ENCODE measurements around the gene NTHL1. TPM values are rescaled to one million over a fixed set of nuclear protein-coding genes. Genes with fewer than 3 reads are reported as not detected.

The NTHL1 gene
- total and polyA plus RNA-seq, 2 experiments from 2014 or later: 51.3 to 61.3 TPM

DNA sequence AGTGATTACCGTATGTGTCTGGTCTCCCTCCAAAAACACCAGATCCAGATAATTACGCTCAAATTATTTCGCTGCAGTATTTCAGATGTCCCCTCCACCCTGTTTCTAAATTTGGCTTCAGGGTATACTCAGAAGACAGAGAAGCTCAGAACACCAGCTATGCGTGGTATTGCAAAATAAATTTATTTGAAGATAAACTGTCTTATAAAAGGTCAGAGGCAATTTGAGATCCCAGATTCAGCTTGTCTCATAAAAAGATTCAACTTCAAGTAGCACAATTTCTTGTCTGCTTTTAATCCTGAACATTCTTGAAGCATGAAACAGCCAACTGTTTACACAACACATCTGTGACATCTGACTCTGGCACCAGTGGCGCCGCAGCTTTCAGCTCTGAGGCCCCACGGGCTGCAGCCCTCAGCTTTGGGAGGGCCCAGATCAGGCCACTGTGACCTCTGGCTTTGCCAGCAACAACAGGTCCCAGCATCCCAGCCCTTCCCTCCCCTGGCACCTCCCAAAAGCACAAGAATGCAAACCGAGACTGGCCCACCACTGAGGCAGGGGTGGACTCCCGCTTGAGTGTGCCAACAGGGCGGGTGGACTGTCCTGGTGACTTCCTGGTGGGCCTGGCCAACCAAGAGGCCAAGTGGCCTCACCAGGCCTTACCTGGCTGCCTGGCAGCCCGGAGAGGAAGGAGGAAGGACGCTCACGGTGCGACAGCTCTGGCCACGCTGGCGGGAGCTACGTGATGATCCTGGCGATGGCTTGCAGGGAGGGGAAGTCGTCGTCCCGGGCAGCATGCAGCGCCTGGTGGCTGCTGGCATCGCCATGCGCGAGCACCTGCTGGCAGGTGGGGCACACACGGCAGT is 49.9 kb downstream of the NTHL1 start:
- Histone ChIP-seq H3K36me3 (peaks cover 36% of the 10 kb centered on the region), H3K27me3 (no peaks in the 10 kb centered on the region), H3K4me3 (no peak overlapping the region), H3K4me1 (ENCODE audit: low read depth) (no peaks in the 10 kb centered on the region), H3K27ac (no peak overlapping the region), H3K9me3 (ENCODE audit: low read depth) (no peaks in the 10 kb centered on the region)
- TF ChIP-seq, protein P1, sequence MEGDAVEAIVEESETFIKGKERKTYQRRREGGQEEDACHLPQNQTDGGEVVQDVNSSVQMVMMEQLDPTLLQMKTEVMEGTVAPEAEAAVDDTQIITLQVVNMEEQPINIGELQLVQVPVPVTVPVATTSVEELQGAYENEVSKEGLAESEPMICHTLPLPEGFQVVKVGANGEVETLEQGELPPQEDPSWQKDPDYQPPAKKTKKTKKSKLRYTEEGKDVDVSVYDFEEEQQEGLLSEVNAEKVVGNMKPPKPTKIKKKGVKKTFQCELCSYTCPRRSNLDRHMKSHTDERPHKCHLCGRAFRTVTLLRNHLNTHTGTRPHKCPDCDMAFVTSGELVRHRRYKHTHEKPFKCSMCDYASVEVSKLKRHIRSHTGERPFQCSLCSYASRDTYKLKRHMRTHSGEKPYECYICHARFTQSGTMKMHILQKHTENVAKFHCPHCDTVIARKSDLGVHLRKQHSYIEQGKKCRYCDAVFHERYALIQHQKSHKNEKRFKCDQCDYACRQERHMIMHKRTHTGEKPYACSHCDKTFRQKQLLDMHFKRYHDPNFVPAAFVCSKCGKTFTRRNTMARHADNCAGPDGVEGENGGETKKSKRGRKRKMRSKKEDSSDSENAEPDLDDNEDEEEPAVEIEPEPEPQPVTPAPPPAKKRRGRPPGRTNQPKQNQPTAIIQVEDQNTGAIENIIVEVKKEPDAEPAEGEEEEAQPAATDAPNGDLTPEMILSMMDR (IDR thresholded peaks at IDR 0.05; ENCODE audit: low read depth, low read length): no peak
- no peak for DNase-seq (ENCODE audit: low read depth in 1 of 2, low spot score in 1 of 2)

DNA sequence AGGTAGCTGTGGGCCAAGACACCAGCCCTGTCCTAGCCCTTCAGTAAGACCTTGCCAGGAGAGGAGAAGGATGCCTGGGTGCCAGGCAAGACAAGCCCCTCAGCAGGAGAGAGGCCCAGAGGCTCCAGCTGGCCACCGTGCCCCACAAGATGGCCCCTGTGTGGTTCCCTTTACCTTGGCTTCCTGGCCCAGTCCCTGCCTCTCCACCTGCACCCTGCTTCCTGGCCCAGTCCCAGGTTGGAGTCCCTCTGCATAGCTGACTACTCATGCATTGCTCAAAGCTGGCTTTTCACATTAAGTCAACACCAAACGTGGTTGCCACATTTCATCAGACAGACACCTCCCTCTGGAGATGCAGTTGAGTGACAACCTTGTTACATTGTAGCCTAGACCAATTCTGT is 53.9 kb downstream of the NTHL1 start:
- H3K4me3 ChIP-seq: no peak overlapping the region
- H3K36me3 ChIP-seq: peaks cover 8% of the 10 kb centered on the region
- peak in 1 of 2 donors; percentile 11 for DNase-seq (ENCODE audit: low read depth in 1 of 2, low spot score in 1 of 2)
- H3K4me1 ChIP-seq (ENCODE audit: low read depth): no peaks in the 10 kb centered on the region
- TF ChIP-seq, protein P1 (IDR thresholded peaks at IDR 0.05; ENCODE audit: low read depth, low read length): no peak
- H3K27ac ChIP-seq: no peak overlapping the region
- H3K27me3 ChIP-seq: peaks cover 23% of the 10 kb centered on the region
- H3K9me3 ChIP-seq (ENCODE audit: low read depth): no peaks in the 10 kb centered on the region

DNA sequence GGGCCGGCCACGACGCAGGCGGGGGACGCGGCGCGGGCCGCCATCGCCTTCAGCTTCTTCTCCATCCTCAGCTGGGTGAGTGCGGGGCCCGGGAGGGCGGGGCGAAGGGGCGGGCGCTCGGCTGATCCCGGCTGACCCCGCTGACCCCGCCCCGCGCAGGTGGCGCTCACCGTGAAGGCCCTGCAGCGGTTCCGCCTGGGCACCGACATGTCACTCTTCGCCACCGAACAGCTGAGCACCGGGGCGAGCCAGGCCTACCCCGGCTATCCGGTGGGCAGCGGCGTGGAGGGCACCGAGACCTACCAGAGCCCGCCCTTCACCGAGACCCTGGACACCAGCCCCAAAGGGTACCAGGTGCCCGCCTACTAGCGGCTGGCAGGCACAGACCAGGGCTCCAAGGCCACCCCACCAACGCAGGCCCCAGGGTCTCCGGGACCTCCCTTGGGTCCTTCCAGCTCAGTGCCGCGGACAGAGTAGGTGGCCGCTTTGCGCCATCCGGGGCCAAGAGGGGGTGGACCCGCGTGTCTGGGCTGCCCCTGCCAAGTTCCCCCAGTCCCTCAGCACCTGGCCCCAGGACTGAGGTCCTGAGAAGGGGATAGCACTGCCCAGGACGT is 54.8 kb downstream of the NTHL1 start:
- H3K4me1 ChIP-seq (ENCODE audit: low read depth): no peaks in the 10 kb centered on the region
- peaks cover 2% of the 10 kb centered on the region for H3K36me3 ChIP-seq
- H3K27me3 ChIP-seq: peaks cover 26% of the 10 kb centered on the region
- TF ChIP-seq, protein P1 (IDR thresholded peaks at IDR 0.05; ENCODE audit: low read depth, low read length): no peak
- no peak overlapping the region for H3K4me3 ChIP-seq
- no peak overlapping the region for H3K27ac ChIP-seq
- DNase-seq (ENCODE audit: low read depth in 1 of 2, low spot score in 1 of 2): no peak
- H3K9me3 ChIP-seq (ENCODE audit: low read depth): no peaks in the 10 kb centered on the region

DNA sequence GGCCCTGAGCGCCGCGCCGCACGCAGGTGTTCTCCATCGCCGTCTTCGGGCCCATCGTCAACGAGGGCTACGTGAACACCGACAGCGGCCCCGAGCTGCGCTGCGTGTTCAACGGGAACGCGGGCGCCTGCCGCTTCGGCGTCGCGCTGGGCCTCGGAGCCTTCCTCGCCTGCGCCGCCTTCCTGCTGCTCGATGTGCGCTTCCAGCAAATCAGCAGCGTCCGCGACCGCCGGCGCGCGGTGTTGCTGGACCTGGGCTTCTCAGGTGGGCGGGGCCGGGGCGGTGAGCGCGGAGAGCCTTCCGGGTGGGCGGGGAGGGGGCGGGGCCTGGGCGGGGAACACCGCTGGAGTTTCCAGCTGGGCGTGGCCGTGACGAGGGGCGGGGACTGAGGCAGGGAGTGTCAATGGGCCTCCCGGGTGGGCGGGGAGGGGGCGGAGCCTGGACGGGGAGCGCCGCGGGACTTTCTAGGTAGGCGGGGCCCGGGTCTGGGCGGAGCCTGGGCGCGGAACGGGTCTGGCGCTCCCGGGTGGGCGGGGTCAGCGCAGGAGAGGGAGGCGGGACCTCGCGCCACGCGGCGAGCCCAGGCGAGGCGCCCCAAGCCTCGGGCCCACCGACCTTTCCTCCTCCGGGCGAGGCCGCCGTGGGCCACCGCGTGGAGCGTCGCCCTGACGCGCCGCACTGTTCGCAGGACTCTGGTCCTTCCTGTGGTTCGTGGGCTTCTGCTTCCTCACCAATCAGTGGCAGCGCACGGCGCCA is 55.5 kb downstream of the NTHL1 start:
- no peaks in the 10 kb centered on the region for H3K36me3 ChIP-seq
- no peak overlapping the region for H3K27ac ChIP-seq
- peak; percentile 93 to 95 for DNase-seq (ENCODE audit: low read depth in 1 of 2, low spot score in 1 of 2)
- TF ChIP-seq, protein P1 (IDR thresholded peaks at IDR 0.05; ENCODE audit: low read depth, low read length): no peak
- no peaks in the 10 kb centered on the region for H3K9me3 ChIP-seq (ENCODE audit: low read depth)
- H3K4me1 ChIP-seq (ENCODE audit: low read depth): no peaks in the 10 kb centered on the region
- peak overlapping the region; percentile 1 for H3K4me3 ChIP-seq
- H3K27me3 ChIP-seq: peaks cover 26% of the 10 kb centered on the region

DNA sequence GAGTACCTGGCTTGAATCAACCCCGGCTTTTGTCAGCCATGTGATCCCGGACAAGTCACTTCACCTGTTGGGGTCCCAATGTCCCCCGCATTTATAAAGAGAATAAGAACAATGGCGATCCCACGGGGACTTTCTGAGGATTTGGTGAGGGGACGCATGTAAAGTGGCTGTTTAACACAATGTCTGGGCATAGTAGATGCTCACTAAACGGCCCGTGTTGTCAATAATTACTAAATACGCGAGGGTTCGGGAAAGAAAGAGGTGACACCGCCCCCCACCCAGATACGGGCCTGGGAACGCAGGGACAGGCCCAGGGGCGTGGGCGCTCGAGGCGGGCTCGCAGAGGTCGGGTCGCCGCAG is 56.1 kb downstream of the NTHL1 start:
- Histone ChIP-seq H3K9me3 (ENCODE audit: low read depth) (no peaks in the 10 kb centered on the region), H3K4me1 (ENCODE audit: low read depth) (no peaks in the 10 kb centered on the region), H3K36me3 (no peaks in the 10 kb centered on the region), H3K27me3 (peaks cover 26% of the 10 kb centered on the region), H3K27ac (no peak overlapping the region), H3K4me3 (peak overlapping the region; percentile 1)
- no peak for DNase-seq (ENCODE audit: low read depth in 1 of 2, low spot score in 1 of 2)
- TF ChIP-seq, protein P1 (IDR thresholded peaks at IDR 0.05; ENCODE audit: low read depth, low read length): no peak

All from cardiac muscle cell (in vitro differentiated cells and primary cell).